GM21619 (cell line): ENCODE measurements around the gene DBET.
"Not testable (repeated sequence)": the region's sequence is repeated elsewhere in the genome, so short reads cannot be mapped to it uniquely, and the experiment has no call there.

Experiments used
- ATAC-seq: cut with Tn5 transposase; IDR thresholded peaks from one replicate; pipeline ENCODE4 v1.9.1; 2021; ENCODE audit not compliant: unreplicated experiment

The DBET gene

GRCh38 chr4:190064342-190064741 is at the start of gene DBET:
Gene DBET, plus strand, starts transcription at chr4:190064502.
- ATAC-seq = not testable (repeated sequence)

GRCh38 chr4:190014771-190015537 is 49.3 kb upstream of the DBET start:
- ATAC-seq = no peak

- no peak for ATAC-seq
These were observed 48.5 kb upstream of the DBET start for GRCh38 chr4:190015538-190016368.

- ATAC-seq = no peak
These were observed 47.7 kb upstream of the DBET start for GRCh38 chr4:190016369-190017289.

GRCh38 chr4:190017357-190018200 is 46.7 kb upstream of the DBET start:
- ATAC-seq = no peak

GRCh38 chr4:190018201-190018920 is 45.9 kb upstream of the DBET start:
- no peak for ATAC-seq

- ATAC-seq = no peak
These were observed 45.1 kb upstream of the DBET start for GRCh38 chr4:190019023-190019858.

GRCh38 chr4:190019859-190020463 is 44.3 kb upstream of the DBET start:
- ATAC-seq = not testable (repeated sequence)

- ATAC-seq = no peak
These were observed 43.2 kb upstream of the DBET start for GRCh38 chr4:190020790-190021717.

GRCh38 chr4:190021973-190022372 is 42.3 kb upstream of the DBET start:
- not testable (repeated sequence) for ATAC-seq

- not testable (repeated sequence) for ATAC-seq
These were observed 41.6 kb upstream of the DBET start for GRCh38 chr4:190022614-190023281.

GRCh38 chr4:190027156-190027555 is 37.1 kb upstream of the DBET start, which contains the start of gene FRG2:
Gene FRG2, minus strand, starts transcription at chr4:190027256. Its CDS starts 52 bp downstream, at chr4:190027204.
- not testable (repeated sequence) for ATAC-seq

- not testable (repeated sequence) for ATAC-seq
These were observed 33.0 kb upstream of the DBET start for GRCh38 chr4:190031264-190031663.

- ATAC-seq = not testable (repeated sequence)
These were observed 26.5 kb upstream of the DBET start for GRCh38 chr4:190037704-190038388.

GRCh38 chr4:190040873-190041272 is 23.4 kb upstream of the DBET start:
- not testable (repeated sequence) for ATAC-seq

- ATAC-seq = not testable (repeated sequence)
These were observed 16.7 kb upstream of the DBET start for GRCh38 chr4:190047627-190048026.
